GM21619 (cell line): Measurements from ENCODE around the gene HYAL3.
A peak's percentile ranks its signal among the peaks of the same experiment; 100 is the strongest.
"Not testable (repeated sequence)": the region's sequence is repeated elsewhere in the genome, so short reads cannot be mapped to it uniquely, and the experiment has no call there.

Source experiments
- ATAC-seq: cut with Tn5 transposase; IDR thresholded peaks from one replicate; pipeline ENCODE4 v1.9.1; 2021; ENCODE audit not compliant: unreplicated experiment

The HYAL3 gene

DNA sequence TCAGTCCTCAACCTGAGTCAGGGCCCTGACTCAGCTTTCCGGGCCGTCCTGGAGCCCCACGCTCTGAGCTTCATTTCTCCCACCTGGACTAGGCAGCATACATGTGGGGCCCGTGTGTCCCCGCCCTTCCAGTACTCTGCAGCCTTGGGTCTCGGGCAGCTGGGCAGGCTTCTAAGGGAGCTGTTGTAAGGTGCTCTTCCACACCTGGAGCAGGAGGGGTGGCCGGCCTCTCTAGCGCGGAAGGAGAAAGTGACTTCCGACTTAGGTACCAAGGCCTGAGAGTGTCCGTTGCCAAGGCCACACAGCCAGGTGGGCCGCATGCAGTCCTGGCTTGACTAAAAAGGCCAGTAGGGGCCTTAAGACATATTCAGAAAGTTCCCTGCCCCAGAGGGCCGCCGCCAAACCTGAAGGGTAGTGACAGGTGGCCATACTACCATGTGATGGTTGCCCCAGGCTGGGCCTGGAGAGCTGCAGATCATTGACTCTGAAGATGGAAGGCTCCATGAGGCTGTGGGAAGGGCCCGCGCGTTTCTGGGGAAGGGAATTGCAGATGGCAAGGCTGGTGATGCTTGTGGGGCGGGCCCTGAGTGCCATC lies 39.7 kb downstream of the HYAL3 start:
- peak; percentile 8 for ATAC-seq

DNA sequence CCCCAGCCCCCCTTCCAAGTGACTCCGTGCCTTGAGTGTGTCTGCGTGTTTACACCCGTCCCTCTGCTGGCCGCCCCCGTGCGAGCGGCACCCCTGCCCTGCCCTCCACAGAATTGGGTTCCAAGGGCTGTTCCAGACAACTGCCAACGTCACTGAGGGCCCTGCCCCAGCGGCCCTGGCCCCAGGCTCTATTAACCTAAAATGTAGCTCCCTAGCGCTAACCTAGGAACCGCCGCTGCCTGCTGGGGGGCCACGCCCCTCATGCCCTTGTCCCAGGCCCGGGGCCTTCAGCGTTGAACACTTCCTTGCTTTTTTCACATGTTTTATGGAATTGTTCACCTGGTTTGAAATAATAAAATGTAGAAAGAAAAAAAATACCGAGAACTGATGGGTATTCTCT lies 40.2 kb downstream of the HYAL3 start:
- ATAC-seq: no peak

GRCh38 chr3:50258029-50258680 lies 41.0 kb downstream of the HYAL3 start:
- no peak for ATAC-seq

GRCh38 chr3:50256978-50257890 lies 42.0 kb downstream of the HYAL3 start:
- no peak for ATAC-seq

DNA sequence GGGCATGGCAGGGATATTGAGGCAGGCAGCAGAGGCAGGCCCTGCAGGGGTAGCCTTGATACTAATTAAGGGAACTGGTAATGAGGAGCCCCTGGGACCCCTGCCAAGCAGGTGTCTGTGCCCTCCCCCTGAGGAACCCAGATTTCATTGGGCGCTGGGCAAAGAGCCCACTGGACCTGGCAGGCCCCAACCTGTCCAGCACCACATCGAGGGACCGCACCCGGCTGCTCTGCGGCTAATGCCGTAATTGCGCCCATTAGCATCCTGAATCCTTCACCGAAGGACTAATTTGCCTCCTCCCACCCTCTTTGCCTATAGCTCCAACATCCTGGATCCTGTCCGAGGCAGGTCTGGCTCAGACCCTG lies 44.0 kb downstream of the HYAL3 start:
- ATAC-seq: no peak

- ATAC-seq: no peak
Observed at GRCh38 chr3:50254577-50255250, 44.5 kb downstream of the HYAL3 start.

DNA sequence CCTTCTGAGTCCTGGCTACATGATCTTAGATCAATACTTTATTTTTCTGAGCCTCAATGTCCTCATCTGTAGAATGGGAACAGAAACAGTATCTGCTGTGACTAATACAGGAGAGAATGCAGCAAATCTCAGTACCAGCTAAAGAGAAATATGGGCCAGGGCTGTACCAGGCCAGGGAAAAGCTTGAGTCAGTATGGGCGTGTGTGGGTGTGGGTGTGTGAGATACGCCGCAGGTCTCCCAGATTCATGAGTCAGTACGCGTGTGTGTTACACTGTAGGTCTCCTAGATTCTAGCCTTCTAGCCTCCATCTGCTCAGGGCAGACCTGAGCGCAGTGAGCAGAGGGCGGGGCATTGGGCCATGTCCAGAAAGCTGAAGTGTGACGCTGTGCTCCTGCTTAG lies 48.0 kb downstream of the HYAL3 start:
- ATAC-seq: no peak

DNA sequence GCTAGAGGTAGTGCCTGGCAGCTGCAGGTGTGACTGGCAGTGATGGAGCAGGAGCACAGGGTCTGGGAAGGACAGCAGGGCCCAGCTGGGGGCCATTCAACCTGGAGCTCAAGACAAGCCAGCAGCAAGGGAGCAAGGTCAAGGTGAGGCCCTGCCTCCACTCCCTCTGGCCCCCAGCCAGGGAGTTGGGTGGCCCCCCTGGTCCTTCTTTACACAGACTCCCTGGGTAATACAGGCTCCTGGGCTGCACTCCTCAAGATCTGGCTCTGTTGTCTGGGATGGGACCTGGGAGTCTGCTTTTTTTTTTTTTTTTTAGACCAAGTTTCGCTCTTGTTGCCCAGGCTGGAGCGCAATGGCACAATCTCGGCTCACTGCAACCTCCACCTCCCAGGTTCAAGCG lies 48.7 kb downstream of the HYAL3 start:
- ATAC-seq: no peak

DNA sequence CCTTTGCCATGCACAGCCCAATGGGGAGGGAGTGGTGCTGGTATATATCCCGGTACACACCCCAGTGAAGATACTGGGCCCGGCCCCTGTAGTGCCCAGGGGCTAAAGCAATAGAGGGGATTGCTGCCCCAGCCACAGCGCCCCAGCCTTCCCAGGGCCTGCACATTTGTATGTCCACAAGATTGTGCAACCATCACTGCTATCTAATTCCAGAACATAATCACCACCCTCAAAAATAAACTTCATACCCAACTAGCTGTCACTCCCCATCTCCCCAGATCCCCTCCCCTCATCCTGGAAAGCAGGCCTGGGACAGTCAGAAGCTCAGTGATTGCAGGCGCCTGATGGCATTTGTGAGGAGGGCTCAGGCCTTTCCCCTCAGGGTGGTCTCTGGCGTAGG lies 49.7 kb downstream of the HYAL3 start:
- no peak for ATAC-seq

GRCh38 chr3:50248387-50248786 lies 50.8 kb downstream of the HYAL3 start:
- no peak for ATAC-seq

GRCh38 chr3:50246517-50246954 lies 52.7 kb downstream of the HYAL3 start:
- peak; percentile 43 for ATAC-seq

DNA sequence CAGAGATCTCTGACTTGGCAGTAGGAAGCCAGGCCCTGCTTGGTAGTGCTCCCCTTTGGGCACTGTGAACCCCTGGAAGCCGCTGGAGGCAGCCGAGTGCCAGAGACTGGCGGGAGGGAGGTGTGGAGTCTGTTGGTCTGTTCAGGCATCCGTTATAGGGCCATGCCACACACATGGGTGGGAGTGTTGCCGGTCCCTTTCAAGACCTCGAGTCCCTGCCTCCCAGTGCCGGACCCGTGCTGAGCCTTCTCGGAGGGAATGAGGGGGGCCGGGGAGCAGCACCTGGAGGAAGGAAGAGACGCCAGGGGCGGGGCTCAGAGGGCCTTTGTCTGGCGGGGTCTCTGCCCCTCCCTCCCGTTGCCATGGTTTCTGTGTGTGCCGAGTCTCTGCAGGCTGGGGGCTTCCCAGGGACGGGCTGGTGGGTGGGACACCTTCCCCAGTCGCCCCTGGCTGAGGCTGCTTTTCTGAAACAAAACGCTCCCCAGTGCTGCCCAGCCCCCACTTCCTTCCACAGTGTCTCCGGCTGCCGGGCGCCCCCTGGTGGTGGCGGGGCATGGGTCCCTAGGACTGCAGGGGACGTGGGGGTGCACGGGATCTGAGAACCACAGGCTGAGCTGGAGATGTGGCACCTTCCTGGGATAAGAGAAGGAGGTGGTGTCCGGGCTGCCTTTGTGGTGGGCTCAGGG lies 53.2 kb downstream of the HYAL3 start:
- ATAC-seq: peak; percentile 49

GRCh38 chr3:50245251-50245745 lies 53.9 kb downstream of the HYAL3 start:
- ATAC-seq: no peak

DNA sequence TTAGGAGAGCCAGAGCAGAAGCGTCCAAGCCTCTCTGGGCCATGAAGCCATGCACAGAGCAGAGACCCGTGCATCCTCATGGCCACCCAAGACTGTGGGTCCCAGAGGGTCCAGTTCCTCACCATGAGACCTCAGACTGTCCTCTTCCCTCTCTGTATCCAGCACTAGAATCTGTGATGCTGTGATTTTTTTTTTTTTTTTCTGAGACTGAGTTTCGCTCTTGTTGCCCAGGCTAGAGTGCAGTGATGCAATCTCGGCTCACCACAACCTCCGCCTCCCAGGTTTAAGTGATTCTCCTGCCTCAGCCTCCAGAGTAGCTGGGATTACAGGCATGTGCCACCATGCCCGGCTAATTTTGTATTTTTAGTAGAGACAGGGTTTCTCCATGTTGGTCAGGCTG lies 54.4 kb downstream of the HYAL3 start:
- not testable (repeated sequence) for ATAC-seq

- ATAC-seq: no peak
Observed at GRCh38 chr3:50243543-50243895, 55.7 kb downstream of the HYAL3 start.

DNA sequence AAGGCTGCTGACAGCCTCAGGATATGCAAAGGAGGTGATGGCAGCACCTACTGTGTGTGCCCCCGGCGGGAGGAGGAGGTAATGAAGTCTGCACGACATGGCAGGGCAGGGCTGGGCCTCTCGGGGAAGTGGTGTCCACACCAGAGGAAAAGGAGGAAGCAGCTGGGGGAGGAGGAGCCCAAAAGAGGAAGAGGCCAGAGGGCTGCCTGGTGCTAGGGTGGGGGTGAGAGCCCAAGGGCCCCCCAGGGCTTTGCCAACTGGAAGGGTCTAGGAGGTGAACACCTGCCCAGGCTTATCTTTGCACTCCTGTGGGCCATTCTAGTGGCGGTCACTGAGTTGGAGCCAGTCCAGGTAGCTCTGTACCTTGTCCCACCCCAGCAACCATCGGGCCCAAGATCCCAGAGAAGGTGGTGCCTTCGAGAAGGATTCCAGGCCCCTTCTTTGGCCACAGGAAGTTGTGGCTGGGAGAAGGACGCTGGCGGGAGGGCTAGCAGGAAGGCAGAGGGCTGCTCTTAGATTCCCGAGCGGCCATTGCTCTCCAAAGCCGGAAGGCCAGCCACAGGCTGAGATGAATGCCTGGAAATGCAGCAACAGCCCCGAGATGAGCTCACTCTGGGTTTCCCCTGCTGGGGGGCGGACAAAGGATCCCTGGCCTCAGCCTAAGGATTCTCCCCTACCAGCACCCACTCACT lies 56.2 kb downstream of the HYAL3 start:
- no peak for ATAC-seq
